ENCODE measurements around the gene CCDC127. TPM values are rescaled to one million over a fixed set of nuclear protein-coding genes. Genes with fewer than 3 reads are reported as not detected.

Gene CCDC127
- total and polyA plus RNA-seq, 2 of the 13 experiments (the other 11 are each of a cell fraction or from before 2014, with no cell fraction given): 2.9 to 4.3 TPM

- TF ChIP-seq YEATS4 (CRISPR knock-in tag; IDR thresholded peaks at IDR 0.05; ENCODE audit: borderline replicate concordance) (no peak), RBAK (CRISPR knock-in tag; IDR thresholded peaks at IDR 0.05) (no peak), ZBTB3 (CRISPR knock-in tag; IDR thresholded peaks at IDR 0.05; ENCODE audit: borderline replicate concordance, low read depth) (no peak), MAFG (CRISPR knock-in tag; IDR thresholded peaks at IDR 0.05) (no peak), ZNF382 (CRISPR knock-in tag; IDR thresholded peaks at IDR 0.05; ENCODE audit: borderline replicate concordance) (no peak), JUNB (CRISPR knock-in tag; IDR thresholded peaks at IDR 0.05; ENCODE audit: borderline replicate concordance) (no peak), ZNF281 (CRISPR knock-in tag; IDR thresholded peaks at IDR 0.05; ENCODE audit: borderline replicate concordance) (no peak), ZNF839 (CRISPR knock-in tag; IDR thresholded peaks at IDR 0.05; ENCODE audit: borderline replicate concordance) (no peak), TCF7L2 (IDR thresholded peaks at IDR 0.05; ENCODE audit: low read depth, low read length) (no peak), U2AF2 (IDR thresholded peaks at IDR 0.05; ENCODE audit: low read depth, low read length) (no peak), RFX5 (IDR thresholded peaks at IDR 0.05; ENCODE audit: low read depth, low read length) (no peak)
- TF ChIP-seq, protein P1, sequence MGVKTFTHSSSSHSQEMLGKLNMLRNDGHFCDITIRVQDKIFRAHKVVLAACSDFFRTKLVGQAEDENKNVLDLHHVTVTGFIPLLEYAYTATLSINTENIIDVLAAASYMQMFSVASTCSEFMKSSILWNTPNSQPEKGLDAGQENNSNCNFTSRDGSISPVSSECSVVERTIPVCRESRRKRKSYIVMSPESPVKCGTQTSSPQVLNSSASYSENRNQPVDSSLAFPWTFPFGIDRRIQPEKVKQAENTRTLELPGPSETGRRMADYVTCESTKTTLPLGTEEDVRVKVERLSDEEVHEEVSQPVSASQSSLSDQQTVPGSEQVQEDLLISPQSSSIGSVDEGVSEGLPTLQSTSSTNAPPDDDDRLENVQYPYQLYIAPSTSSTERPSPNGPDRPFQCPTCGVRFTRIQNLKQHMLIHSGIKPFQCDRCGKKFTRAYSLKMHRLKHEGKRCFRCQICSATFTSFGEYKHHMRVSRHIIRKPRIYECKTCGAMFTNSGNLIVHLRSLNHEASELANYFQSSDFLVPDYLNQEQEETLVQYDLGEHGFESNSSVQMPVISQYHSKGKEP (CRISPR knock-in tag; IDR thresholded peaks at IDR 0.05): no peak
- TF ChIP-seq, protein P2, sequence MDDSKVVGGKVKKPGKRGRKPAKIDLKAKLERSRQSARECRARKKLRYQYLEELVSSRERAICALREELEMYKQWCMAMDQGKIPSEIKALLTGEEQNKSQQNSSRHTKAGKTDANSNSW (CRISPR knock-in tag; IDR thresholded peaks at IDR 0.05; ENCODE audit: borderline replicate concordance): no peak
- TF ChIP-seq, protein P3, sequence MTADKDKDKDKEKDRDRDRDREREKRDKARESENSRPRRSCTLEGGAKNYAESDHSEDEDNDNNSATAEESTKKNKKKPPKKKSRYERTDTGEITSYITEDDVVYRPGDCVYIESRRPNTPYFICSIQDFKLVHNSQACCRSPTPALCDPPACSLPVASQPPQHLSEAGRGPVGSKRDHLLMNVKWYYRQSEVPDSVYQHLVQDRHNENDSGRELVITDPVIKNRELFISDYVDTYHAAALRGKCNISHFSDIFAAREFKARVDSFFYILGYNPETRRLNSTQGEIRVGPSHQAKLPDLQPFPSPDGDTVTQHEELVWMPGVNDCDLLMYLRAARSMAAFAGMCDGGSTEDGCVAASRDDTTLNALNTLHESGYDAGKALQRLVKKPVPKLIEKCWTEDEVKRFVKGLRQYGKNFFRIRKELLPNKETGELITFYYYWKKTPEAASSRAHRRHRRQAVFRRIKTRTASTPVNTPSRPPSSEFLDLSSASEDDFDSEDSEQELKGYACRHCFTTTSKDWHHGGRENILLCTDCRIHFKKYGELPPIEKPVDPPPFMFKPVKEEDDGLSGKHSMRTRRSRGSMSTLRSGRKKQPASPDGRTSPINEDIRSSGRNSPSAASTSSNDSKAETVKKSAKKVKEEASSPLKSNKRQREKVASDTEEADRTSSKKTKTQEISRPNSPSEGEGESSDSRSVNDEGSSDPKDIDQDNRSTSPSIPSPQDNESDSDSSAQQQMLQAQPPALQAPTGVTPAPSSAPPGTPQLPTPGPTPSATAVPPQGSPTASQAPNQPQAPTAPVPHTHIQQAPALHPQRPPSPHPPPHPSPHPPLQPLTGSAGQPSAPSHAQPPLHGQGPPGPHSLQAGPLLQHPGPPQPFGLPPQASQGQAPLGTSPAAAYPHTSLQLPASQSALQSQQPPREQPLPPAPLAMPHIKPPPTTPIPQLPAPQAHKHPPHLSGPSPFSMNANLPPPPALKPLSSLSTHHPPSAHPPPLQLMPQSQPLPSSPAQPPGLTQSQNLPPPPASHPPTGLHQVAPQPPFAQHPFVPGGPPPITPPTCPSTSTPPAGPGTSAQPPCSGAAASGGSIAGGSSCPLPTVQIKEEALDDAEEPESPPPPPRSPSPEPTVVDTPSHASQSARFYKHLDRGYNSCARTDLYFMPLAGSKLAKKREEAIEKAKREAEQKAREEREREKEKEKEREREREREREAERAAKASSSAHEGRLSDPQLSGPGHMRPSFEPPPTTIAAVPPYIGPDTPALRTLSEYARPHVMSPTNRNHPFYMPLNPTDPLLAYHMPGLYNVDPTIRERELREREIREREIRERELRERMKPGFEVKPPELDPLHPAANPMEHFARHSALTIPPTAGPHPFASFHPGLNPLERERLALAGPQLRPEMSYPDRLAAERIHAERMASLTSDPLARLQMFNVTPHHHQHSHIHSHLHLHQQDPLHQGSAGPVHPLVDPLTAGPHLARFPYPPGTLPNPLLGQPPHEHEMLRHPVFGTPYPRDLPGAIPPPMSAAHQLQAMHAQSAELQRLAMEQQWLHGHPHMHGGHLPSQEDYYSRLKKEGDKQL (CRISPR knock-in tag; IDR thresholded peaks at IDR 0.05; ENCODE audit: low read depth): no peak
- TF ChIP-seq, protein P4, sequence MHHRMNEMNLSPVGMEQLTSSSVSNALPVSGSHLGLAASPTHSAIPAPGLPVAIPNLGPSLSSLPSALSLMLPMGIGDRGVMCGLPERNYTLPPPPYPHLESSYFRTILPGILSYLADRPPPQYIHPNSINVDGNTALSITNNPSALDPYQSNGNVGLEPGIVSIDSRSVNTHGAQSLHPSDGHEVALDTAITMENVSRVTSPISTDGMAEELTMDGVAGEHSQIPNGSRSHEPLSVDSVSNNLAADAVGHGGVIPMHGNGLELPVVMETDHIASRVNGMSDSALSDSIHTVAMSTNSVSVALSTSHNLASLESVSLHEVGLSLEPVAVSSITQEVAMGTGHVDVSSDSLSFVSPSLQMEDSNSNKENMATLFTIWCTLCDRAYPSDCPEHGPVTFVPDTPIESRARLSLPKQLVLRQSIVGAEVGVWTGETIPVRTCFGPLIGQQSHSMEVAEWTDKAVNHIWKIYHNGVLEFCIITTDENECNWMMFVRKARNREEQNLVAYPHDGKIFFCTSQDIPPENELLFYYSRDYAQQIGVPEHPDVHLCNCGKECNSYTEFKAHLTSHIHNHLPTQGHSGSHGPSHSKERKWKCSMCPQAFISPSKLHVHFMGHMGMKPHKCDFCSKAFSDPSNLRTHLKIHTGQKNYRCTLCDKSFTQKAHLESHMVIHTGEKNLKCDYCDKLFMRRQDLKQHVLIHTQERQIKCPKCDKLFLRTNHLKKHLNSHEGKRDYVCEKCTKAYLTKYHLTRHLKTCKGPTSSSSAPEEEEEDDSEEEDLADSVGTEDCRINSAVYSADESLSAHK (CRISPR knock-in tag; IDR thresholded peaks at IDR 0.05; ENCODE audit: borderline replicate concordance): no peak
Measured at GRCh38 chr5:188488-189481, 29.2 kb downstream of the CCDC127 start (continued).

Measured in HepG2 (cell line).